ENCODE data around the gene SLC9C1. TPM values are rescaled to one million over a fixed set of nuclear protein-coding genes. Genes with fewer than 3 reads are reported as not detected.
A peak's percentile ranks its signal among the peaks of the same experiment; 100 is the strongest.

SLC9C1 gene
- total RNA-seq (0.03 and 0.72 TPM in 2 replicates), polyA plus RNA-seq (0.30 TPM in 1 of 2 replicates, not detected in the other)

- DNase-seq (ENCODE audit: low spot score) = peak; percentile 81
- TF ChIP-seq EZH2phosphoT487 (IDR thresholded peaks at IDR 0.05; ENCODE audit: low read depth, severe bottlenecking, unreplicated experiment) (no peak), CTCF (IDR thresholded peaks at IDR 0.05; ENCODE audit: poor library complexity) (peak; percentile 81), EZH2 (IDR thresholded peaks at IDR 0.05; ENCODE audit: borderline replicate concordance) (no peak)
- WGBS (ENCODE audit: low lambda C conversion rate, missing lambda C conversion rate) = 30% methylated on average over 15 of the region's 15 CpGs
- H3K27me3 ChIP-seq = no peaks in the 10 kb centered on the region
- H3K36me3 ChIP-seq (replicated peaks; ENCODE audit: insufficient read depth, low read depth) = no peaks in the 10 kb centered on the region
- peak within 1 kb of the TSS; percentile 20 for H3K4me3 ChIP-seq
- no peaks in the 10 kb centered on the region for H3K4me1 ChIP-seq (ENCODE audit: insufficient read depth)
- H3K9me3 ChIP-seq (ENCODE audit: low read depth) = no peaks in the 10 kb centered on the region
- H4K20me1 ChIP-seq (ENCODE audit: insufficient read depth, poor library complexity, severe bottlenecking) = no peaks in the 10 kb centered on the region
- no peaks in the 10 kb centered on the region for H3K79me2 ChIP-seq
- H3K9me2 ChIP-seq (replicated peaks; ENCODE audit: insufficient read depth) = no peaks in the 10 kb centered on the region
- H3K4me2 ChIP-seq = peak within 1 kb of the TSS; percentile 77
- H3K27ac ChIP-seq = peak within 1 kb of the TSS; percentile 87
- H2AFZ ChIP-seq = peak within 1 kb of the TSS; percentile 89
These were observed at the start of gene SLC9C1 for GRCh38 chr3:112293368-112294321. SLC9C1 (minus strand) TSS chr3:112294216; CDS start chr3:112286791, 7,425 bp downstream.

GRCh38 chr3:112341386-112341785 is 47.4 kb upstream of the SLC9C1 start:
- Histone ChIP-seq H3K79me2 (peaks cover 24% of the 10 kb centered on the region), H3K36me3 (replicated peaks; ENCODE audit: insufficient read depth, low read depth) (no peaks in the 10 kb centered on the region), H3K4me3 (no peak overlapping the region), H3K4me2 (no peak overlapping the region), H3K27ac (no peak overlapping the region), H2AFZ (no peak overlapping the region), H3K9me2 (replicated peaks; ENCODE audit: insufficient read depth) (no peaks in the 10 kb centered on the region), H3K9me3 (ENCODE audit: low read depth) (no peaks in the 10 kb centered on the region), H3K4me1 (ENCODE audit: insufficient read depth) (no peaks in the 10 kb centered on the region), H4K20me1 (ENCODE audit: insufficient read depth, poor library complexity, severe bottlenecking) (no peaks in the 10 kb centered on the region), H3K27me3 (no peaks in the 10 kb centered on the region)
- TF ChIP-seq EZH2phosphoT487 (IDR thresholded peaks at IDR 0.05; ENCODE audit: low read depth, severe bottlenecking, unreplicated experiment) (no peak), EZH2 (IDR thresholded peaks at IDR 0.05; ENCODE audit: borderline replicate concordance) (no peak), CTCF (IDR thresholded peaks at IDR 0.05; ENCODE audit: poor library complexity) (no peak)
- no peak for DNase-seq (ENCODE audit: low spot score)
- WGBS (ENCODE audit: low lambda C conversion rate, missing lambda C conversion rate) = 87% methylated on average over 2 of the region's 2 CpGs

GRCh38 chr3:112339609-112340008 is 45.6 kb upstream of the SLC9C1 start:
- peaks cover 40% of the 10 kb centered on the region for H3K79me2 ChIP-seq
- no peak for DNase-seq (ENCODE audit: low spot score)

GRCh38 chr3:112339134-112339533 is 45.1 kb upstream of the SLC9C1 start:
- H2AFZ ChIP-seq = no peak overlapping the region
- no peak overlapping the region for H3K4me3 ChIP-seq
- H4K20me1 ChIP-seq (ENCODE audit: insufficient read depth, poor library complexity, severe bottlenecking) = no peaks in the 10 kb centered on the region
- peaks cover 5% of the 10 kb centered on the region for H3K4me1 ChIP-seq (ENCODE audit: insufficient read depth)
- H3K9me2 ChIP-seq (replicated peaks; ENCODE audit: insufficient read depth) = no peaks in the 10 kb centered on the region
- DNase-seq (ENCODE audit: low spot score) = no peak
- H3K9me3 ChIP-seq (ENCODE audit: low read depth) = no peaks in the 10 kb centered on the region
- H3K79me2 ChIP-seq = peaks cover 43% of the 10 kb centered on the region
- no peaks in the 10 kb centered on the region for H3K36me3 ChIP-seq (replicated peaks; ENCODE audit: insufficient read depth, low read depth)
- H3K4me2 ChIP-seq = no peak overlapping the region
- no peak overlapping the region for H3K27ac ChIP-seq
- TF ChIP-seq EZH2phosphoT487 (IDR thresholded peaks at IDR 0.05; ENCODE audit: low read depth, severe bottlenecking, unreplicated experiment) (no peak), EZH2 (IDR thresholded peaks at IDR 0.05; ENCODE audit: borderline replicate concordance) (no peak), CTCF (IDR thresholded peaks at IDR 0.05; ENCODE audit: poor library complexity) (no peak)
- no peaks in the 10 kb centered on the region for H3K27me3 ChIP-seq

More at GRCh38 chr3:112339609-112340008, 45.6 kb upstream of the SLC9C1 start:
- H3K4me2 ChIP-seq = no peak overlapping the region
- peaks cover 5% of the 10 kb centered on the region for H3K4me1 ChIP-seq (ENCODE audit: insufficient read depth)
- H4K20me1 ChIP-seq (ENCODE audit: insufficient read depth, poor library complexity, severe bottlenecking) = no peaks in the 10 kb centered on the region
- no peak overlapping the region for H3K4me3 ChIP-seq
- no peaks in the 10 kb centered on the region for H3K36me3 ChIP-seq (replicated peaks; ENCODE audit: insufficient read depth, low read depth)
- WGBS (ENCODE audit: low lambda C conversion rate, missing lambda C conversion rate) = 97% methylated on average over 2 of the region's 2 CpGs
- H2AFZ ChIP-seq = no peak overlapping the region
- H3K9me3 ChIP-seq (ENCODE audit: low read depth) = no peaks in the 10 kb centered on the region
- H3K27ac ChIP-seq = no peak overlapping the region
- TF ChIP-seq EZH2 (IDR thresholded peaks at IDR 0.05; ENCODE audit: borderline replicate concordance) = no peak
- H3K9me2 ChIP-seq (replicated peaks; ENCODE audit: insufficient read depth) = no peaks in the 10 kb centered on the region
- no peaks in the 10 kb centered on the region for H3K27me3 ChIP-seq
